HG03025 (cell line): ENCODE measurements around the gene PADI1.

Source experiments
- ATAC-seq: cut with Tn5 transposase; IDR thresholded peaks from one replicate; pipeline ENCODE4 v1.9.1; 2021; ENCODE audit warnings: mild to moderate bottlenecking, moderate library complexity; ENCODE audit not compliant: unreplicated experiment, low FRiP score

PADI1 gene

GRCh38 chr1:17265162-17265561 is 60.2 kb downstream of the PADI1 start:
- no peak for ATAC-seq

- ATAC-seq = no peak
Observed at GRCh38 chr1:17265950-17266349, 61.0 kb downstream of the PADI1 start.

- ATAC-seq = no peak
Observed at GRCh38 chr1:17270891-17271765, 66.2 kb downstream of the PADI1 start.

- ATAC-seq = no peak
Observed at GRCh38 chr1:17272066-17272465, 67.1 kb downstream of the PADI1 start.

- ATAC-seq = no peak
Observed at GRCh38 chr1:17272646-17273045, 67.7 kb downstream of the PADI1 start.

- no peak for ATAC-seq
Observed at GRCh38 chr1:17273096-17273495, 68.2 kb downstream of the PADI1 start.

GRCh38 chr1:17274186-17275170 is 69.5 kb downstream of the PADI1 start:
- no peak for ATAC-seq

- ATAC-seq = no peak
Observed at GRCh38 chr1:17276568-17276967, 71.6 kb downstream of the PADI1 start.

- ATAC-seq = no peak
Observed at GRCh38 chr1:17277511-17278159, 72.7 kb downstream of the PADI1 start.

- ATAC-seq = no peak
Observed at GRCh38 chr1:17278996-17279830, 74.3 kb downstream of the PADI1 start.

GRCh38 chr1:17280436-17280835 is 75.5 kb downstream of the PADI1 start:
- no peak for ATAC-seq

GRCh38 chr1:17280894-17281293 is 76.0 kb downstream of the PADI1 start:
- no peak for ATAC-seq

GRCh38 chr1:17281775-17282181 is 76.8 kb downstream of the PADI1 start:
- no peak for ATAC-seq

- ATAC-seq = no peak
Observed at GRCh38 chr1:17282836-17283235, 77.9 kb downstream of the PADI1 start.

GRCh38 chr1:17286646-17287045 is 81.7 kb downstream of the PADI1 start:
- ATAC-seq = no peak

- ATAC-seq = no peak
Observed at GRCh38 chr1:17287130-17287776, 82.3 kb downstream of the PADI1 start.

- ATAC-seq = no peak
Observed at GRCh38 chr1:17289721-17290120, 84.8 kb downstream of the PADI1 start.

GRCh38 chr1:17290553-17290952 is 85.6 kb downstream of the PADI1 start:
- no peak for ATAC-seq
